HT1080 (cell line): ENCODE results near the gene DDX31. TPM values are rescaled to one million over a fixed set of nuclear protein-coding genes. Genes with fewer than 3 reads are reported as not detected.
A peak's percentile ranks its signal among the peaks of the same experiment; 100 is the strongest.

Experiments used
- DNase-seq: peaks from one replicate; pipeline ENCODE4 v3.0.0-alpha.2; 2015; ENCODE audit warnings: low read depth
- total RNA-seq: library from RNA; depleted of rRNA; stranded (reverse); fragments of >200 nt; shearing (Covaris generic); gene quantifications from 2 replicates; pipeline ENCODE4 v1.2.3, GENCODE V29; 2014

The DDX31 gene
- total RNA-seq, 1 experiment from 2014 or later, result 26.1 TPM

GRCh38 chr9:132597073-132597775 lies 72.6 kb downstream of the DDX31 start:
- no peak for DNase-seq

- DNase-seq, result no peak
These were observed 73.6 kb downstream of the DDX31 start for GRCh38 chr9:132596200-132596599.

GRCh38 chr9:132595319-132595718 lies 74.5 kb downstream of the DDX31 start:
- no peak for DNase-seq

DNA sequence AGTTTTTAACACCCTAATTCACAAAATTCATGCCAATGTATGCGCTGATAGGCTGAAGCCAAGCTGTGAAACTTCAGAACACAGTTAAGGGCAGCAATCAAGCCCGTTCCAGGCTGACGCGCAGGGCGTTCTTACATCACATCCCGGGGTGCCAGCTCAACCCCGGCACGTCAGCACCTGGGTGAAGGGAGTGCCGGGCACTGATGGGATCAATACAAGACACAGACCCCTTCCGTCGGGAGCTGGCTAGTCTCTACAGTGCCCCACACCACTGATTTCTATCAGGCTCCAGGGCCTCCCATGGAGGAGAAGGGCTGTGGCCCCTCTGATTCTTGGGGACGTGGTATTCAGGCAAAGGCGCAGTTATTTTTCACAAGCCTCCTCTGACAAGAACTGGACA lies 75.4 kb downstream of the DDX31 start:
- DNase-seq, result no peak

- DNase-seq, result no peak
These were observed 77.3 kb downstream of the DDX31 start for GRCh38 chr9:132592451-132592850.

DNA sequence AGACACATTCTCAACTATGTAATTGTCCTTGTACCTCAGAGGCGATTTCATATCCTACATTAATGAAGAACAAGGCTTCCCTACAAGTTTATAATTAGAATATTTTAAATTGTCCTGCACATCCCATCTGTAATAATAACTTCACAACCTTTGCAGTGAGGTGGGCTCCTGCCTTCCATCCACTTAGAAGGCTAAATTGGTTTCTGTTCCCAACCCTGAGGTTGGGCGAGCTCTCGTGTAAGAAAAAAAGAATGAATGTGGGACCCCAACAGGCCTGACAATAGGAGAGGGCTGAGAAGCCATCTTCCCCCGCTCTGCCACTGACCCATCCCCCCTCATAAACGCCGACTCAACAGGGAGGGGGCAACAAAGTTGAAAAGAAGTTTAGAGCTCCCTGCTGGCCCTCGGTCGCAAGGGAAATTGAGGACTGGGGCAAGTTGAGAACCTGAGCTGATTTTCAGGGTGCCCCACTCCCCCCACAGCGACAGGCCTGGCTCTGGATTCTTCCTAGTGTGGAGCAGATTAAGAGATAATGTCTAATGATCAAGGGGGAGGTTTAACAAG lies 78.0 kb downstream of the DDX31 start:
- no peak for DNase-seq

DNA sequence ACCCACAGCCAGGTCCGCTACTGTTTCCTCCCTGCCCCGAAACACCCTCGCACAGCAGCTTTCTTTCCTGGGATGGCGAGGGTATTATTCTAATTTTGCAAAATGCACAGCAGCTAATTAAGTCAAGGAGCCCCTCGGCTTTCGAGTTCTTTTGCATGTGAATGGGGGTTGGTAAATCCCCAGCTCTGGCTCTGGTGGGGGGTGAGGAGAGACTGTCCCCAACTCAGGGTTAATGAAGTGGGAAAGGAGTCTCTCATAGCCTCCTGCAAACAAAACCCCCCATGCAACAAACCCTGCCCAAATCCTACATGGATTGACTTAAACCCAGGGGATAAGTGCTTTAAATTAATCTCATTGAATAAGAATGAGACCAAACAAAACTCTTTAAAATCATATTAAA lies 78.5 kb downstream of the DDX31 start:
- DNase-seq, result no peak

DNA sequence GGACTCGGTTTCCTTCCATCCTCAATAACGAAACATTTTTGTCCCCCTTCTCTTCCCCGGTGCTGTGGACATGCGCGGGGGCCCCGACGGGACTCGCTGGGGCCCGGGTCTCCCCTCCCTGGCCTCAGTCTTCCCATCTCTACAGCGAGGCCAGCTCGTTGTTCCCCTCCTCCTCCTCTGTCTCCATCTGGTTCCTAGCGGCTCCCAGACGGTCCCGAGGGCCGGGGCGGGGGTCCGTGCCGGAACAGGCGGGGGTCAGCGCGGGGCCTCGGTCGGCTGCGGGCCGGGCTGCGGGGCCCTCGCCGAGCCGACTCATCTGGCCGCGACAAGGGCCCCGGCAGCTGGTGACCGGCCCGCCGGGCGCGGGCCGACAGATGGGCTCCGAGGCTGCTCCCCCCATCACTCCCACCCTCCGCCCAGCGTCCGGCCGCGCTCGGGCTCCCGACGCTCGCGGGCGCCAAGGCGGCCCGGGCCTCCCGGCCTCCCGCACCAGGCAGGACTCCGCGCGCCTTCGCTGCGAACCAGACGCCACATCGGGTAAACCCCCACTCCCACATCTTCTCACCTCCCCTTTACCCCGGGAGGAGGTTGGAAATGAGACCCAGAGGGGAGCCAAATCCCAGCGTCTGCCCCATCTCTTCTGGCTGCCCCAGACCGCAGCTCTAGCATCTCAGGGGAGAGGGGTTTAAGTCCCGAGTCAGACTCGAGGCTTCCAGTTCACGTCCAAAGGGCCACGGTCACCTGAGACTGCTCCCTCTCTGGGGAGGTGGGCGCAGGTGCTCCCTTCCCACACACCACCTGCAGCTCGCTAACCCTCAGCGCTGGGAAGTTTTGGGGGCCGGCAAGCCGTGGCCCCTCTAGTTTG lies 79.2 kb downstream of the DDX31 start:
- no peak for DNase-seq

- no peak for DNase-seq
These were observed 79.8 kb downstream of the DDX31 start for GRCh38 chr9:132590037-132590317.

DNA sequence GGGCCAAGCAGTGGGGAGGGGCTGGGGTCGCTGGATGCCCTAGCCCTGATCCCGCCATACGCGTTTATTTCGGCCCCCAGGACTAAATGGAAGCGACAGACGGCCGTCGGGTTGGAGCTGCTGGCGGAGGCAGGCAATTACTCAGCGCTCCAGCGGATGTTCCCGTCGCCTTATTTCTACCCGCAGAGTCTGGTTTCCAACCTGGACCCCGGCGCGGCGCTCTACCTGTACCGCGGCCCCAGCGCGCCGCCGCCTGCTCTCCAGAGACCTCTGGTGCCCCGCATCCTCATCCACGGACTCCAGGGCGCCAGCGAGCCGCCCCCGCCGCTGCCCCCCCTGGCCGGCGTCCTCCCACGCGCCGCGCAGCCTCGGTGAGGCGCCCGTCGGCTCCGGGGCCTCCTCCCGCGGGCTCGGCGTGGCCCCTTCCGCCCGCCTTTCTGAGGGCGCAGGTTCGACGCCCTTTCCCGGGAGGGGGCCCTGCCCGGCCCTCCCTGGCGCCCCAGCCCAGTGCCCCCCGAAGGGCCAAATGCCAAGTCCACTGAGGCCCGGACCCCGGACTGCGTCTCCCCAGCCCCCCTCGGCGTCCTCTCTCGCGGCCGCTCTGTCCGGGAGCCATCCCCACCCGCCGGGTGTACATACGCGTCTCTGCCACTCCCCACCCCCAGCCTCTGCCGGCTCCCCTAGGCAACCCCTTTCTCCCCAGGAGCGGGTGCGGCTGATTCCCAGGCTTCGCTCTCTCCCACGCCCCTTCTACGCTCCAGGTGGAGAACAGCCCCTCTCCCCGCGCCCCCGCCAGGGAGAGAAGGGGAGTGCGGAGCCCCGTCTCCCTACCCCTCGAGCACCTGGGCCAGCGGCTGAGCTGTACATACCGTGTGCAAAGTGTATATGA lies 80.4 kb downstream of the DDX31 start:
- no peak for DNase-seq

DNA sequence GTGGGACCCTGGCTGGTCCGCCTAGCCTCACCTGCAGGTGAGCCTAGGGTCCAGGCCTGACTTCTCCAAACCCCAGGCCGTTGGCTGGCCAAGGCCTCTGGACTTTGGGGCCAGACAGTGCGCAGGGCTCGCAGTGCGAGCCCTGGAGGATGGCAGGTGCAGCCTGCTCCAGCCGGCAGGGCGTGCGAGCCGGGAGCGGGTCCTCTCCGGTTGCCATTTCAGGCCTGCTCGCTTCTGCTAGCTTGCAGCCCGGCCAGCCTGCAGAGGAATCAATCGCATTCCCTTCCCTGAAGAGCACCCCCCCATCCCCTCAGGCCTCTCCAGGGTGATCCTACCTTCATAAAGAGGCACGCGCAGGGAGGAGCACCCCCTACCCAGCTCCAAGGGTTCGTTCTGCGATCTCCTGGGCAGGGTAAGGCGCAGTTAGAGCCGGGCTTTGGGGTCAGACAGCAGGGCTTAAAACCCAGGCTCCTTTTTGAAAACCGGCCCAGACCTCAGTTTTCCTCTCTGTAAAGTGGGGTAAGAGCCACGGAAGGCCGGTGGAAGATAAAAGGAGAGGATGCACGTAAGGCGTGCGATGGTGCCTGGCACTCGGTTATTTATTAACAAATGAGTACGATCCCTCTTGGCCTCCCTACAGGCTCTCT lies 81.2 kb downstream of the DDX31 start:
- no peak for DNase-seq

GRCh38 chr9:132588098-132588497 lies 81.7 kb downstream of the DDX31 start:
- no peak for DNase-seq

GRCh38 chr9:132587592-132587955 lies 82.2 kb downstream of the DDX31 start:
- no peak for DNase-seq

DNA sequence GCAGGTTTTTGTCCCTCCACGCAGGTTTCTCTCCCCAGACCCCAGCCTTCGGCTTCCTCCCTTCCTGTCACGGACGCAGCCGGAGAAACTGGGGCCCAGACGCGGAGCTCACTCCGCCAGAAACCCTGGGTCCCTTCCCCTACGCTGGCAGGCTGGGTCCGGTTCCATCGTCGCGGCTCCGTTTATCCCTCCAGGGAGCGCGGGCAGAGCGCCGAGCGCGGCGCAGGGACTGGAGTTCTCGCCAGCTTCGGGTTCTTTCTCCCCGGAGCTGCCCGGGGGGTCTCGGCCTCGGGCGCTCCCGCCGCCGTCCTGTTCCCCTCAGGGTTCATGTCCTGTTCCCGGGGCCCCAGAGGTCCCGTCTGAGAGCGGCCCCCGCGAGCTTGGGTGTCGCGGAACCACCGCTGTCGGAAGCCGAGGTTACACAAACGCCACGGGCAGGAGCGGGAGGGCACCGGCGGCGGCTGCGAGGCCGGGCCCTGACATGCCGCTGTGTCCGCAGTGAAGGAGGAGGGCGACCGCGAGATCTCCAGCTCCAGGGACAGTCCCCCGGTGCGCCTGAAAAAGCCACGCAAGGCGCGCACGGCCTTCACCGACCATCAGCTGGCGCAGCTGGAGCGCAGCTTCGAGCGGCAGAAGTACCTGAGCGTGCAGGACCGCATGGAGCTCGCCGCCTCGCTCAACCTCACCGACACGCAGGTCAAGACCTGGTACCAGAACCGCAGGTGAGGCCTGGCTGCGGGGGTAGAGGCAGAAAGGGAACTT lies 82.8 kb downstream of the DDX31 start:
- DNase-seq, result no peak

DNA sequence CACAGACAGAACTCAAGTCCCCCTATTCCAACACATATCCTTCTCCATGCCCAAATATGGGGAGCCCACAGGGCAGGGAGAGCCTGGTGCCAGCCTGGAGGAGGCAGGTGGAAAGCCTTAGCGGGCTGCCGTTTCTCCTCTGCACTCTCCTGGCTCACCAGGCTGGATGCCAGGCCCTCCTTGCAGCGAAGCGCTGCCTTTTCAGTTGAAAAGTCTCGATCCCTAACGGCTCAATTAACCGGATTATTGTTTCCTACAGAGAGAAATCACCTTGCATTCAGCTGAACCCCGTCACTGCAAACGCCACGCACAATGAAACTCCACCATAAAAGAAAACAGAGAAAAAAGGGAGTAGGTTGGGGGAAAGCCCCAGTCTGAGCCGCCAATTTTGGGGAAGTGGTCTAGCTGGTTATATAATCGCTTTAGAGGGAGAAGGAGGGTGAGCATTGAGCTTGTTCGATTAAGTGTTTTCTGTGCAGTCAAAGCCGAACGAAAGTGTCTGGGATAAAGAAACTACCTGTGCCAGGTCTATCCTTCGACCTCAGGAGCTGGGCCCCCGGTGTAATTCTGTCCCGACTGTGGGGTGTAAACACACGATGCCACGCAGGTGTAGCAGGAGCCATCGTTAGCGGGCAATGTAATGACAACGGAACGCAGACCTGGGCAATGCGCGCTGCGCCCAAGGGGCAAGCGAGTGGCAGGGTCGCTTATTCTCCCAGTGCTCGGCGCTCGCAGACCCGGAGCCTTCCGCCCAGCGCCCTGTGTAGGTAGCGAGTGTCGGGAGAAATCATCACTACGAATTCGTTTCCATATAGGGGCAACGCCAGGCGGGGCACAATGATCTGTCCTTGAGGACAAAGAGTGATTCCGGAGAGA lies 83.6 kb downstream of the DDX31 start:
- no peak for DNase-seq

DNA sequence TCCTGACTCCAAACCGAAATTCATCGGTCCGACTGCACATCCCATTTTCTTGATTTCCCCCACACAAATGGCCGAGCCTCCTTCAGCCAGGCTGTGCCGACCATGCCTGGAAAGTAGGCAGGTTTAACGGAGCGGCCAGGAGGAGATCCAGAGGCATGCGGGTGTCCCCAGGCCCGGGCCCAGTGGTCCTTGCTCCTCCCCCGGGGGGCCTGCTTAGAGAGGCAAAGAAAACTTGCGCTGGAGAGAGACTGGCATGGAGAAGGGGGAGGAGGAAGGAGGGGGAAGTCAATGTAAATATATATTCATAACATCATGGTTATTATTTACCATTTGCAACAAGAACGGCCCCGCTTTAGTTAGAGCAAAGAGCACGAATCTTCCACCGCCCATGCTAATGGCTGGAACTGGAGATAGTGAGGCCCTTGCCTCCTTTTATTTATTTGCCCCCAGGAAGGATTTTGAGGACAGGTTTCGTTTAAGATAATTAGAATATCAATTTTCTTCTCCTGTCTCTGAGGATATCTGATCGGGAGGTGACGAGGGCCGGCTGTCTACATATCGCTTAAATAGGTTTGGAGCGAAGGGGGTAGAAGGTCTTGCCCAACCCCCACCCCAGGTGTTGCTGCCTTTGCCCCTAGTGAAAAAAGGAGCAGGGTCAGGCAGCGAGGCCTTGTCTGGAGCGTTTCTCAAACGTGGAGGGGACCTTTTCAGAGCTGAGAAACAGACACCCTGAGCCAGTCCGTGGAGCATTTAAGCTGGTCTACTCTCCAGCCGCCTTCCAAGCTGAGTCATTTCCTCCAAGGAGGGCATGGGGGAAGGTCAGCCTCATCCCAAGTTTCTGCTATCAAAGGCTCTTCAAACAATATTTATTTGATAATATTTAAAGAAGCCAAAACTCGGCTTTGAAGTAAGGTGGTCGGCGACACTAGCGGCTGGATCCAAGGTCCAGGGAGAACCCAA lies 84.9 kb downstream of the DDX31 start:
- DNase-seq, result peak; percentile 43

GRCh38 chr9:132583584-132584304 lies 86.0 kb downstream of the DDX31 start:
- DNase-seq, result peak; percentile 26
